Liver (tissue), 9 donors: ENCODE data around the gene ADCY10. TPM values are rescaled to one million over a fixed set of nuclear protein-coding genes. Genes with fewer than 3 reads are reported as not detected.
A peak's percentile ranks its signal among the peaks of the same experiment; 100 is the strongest.

ENCODE experiments used
- DNase-seq: peaks from one replicate; pipeline ENCODE4 v3.0.0-alpha.2; 2017; ENCODE audit warnings: low spot score
- H3K27ac ChIP-seq, 2 donors: one replicate each; pipeline ENCODE4 v1.7.0; 2013; ENCODE audit warnings: inconsistent platforms in 2 of 2, low read length in 2 of 2, control low read depth in 1 of 2, low read depth in 1 of 2, mild to moderate bottlenecking in 1 of 2
- H3K27me3 ChIP-seq, 4 donors: one replicate each; pipeline versions ENCODE4 v1.6.1 to v1.7.0; 2013; ENCODE audit warnings: low read length in 3 of 4, inconsistent platforms in 1 of 4, mild to moderate bottlenecking in 1 of 4, moderate library complexity in 1 of 4; ENCODE audit not compliant: control insufficient read depth in 4 of 4, insufficient read depth in 4 of 4
- H3K36me3 ChIP-seq, 4 donors: one replicate each; pipeline versions ENCODE4 v1.6.1 to v1.7.0; 2013; ENCODE audit warnings: low read length in 3 of 4, mild to moderate bottlenecking in 3 of 4, low read depth in 1 of 4, moderate library complexity in 1 of 4; ENCODE audit not compliant: control insufficient read depth in 4 of 4, insufficient read depth in 3 of 4
- H3K4me1 ChIP-seq, 4 donors: one replicate each; pipeline versions ENCODE4 v1.6.1 to v1.7.0; 2013; ENCODE audit warnings: low read length in 3 of 4, mild to moderate bottlenecking in 3 of 4, moderate library complexity in 1 of 4; ENCODE audit not compliant: control insufficient read depth in 4 of 4, insufficient read depth in 4 of 4
- H3K4me3 ChIP-seq, 3 donors: one replicate each; pipeline versions ENCODE4 v1.6.1 to v1.7.0; 2013; ENCODE audit warnings: low read length in 3 of 3, control low read depth in 1 of 3, low read depth in 1 of 3, mild to moderate bottlenecking in 1 of 3
- H3K9ac ChIP-seq, 2 donors: one replicate each; pipeline ENCODE4 v1.7.0; 2013; ENCODE audit warnings: low read length in 2 of 2, mild to moderate bottlenecking in 2 of 2, moderate library complexity in 2 of 2, control low read depth in 1 of 2, low read depth in 1 of 2
- H3K9me3 ChIP-seq, 4 donors: one replicate each; pipeline versions ENCODE4 v1.6.1 to v1.7.0; 2013; ENCODE audit warnings: low read length in 3 of 4; ENCODE audit not compliant: control insufficient read depth in 4 of 4
- EGR1 ChIP-seq, 2 donors: IDR thresholded peaks; 2 replicates each; pipeline ENCODE4 v1.6.1; 2016 to 2018; ENCODE audit warnings: antibody characterized with exemption in 2 of 2, low read depth in 2 of 2
- FOXA1 ChIP-seq: IDR thresholded peaks from 2 replicates; pipeline ENCODE4 v1.6.1; 2016; ENCODE audit warnings: antibody characterized with exemption
- FOXA2 ChIP-seq: IDR thresholded peaks from 2 replicates; pipeline ENCODE4 v1.6.1; 2016; ENCODE audit warnings: antibody characterized with exemption
- GABPA ChIP-seq, 2 donors: IDR thresholded peaks in 1 of 2; conservative IDR thresholded peaks in 1 of 2; 2 replicates each; pipeline ENCODE4 v1.6.1; 2016; ENCODE audit warnings: antibody characterized with exemption in 2 of 2, mild to moderate bottlenecking in 1 of 2, moderate library complexity in 1 of 2
- HNF4A ChIP-seq, 2 donors: conservative IDR thresholded peaks; 2 replicates each; pipeline ENCODE4 v1.6.1; 2016; ENCODE audit warnings: antibody characterized with exemption in 2 of 2, mild to moderate bottlenecking in 2 of 2
- HNF4G ChIP-seq: IDR thresholded peaks from 2 replicates; pipeline ENCODE4 v1.6.1; 2016; ENCODE audit warnings: antibody characterized with exemption
- JUND ChIP-seq, 2 donors: IDR thresholded peaks; 2 replicates each; pipeline ENCODE4 v1.6.1; 2016; ENCODE audit warnings: antibody characterized with exemption in 2 of 2
- NR2F2 ChIP-seq: IDR thresholded peaks from 2 replicates; pipeline ENCODE4 v1.6.1; 2016; ENCODE audit warnings: antibody characterized with exemption
- RAD21 ChIP-seq, 2 donors: IDR thresholded peaks; 2 replicates each; pipeline ENCODE4 v1.6.1; 2016; ENCODE audit warnings: antibody characterized with exemption in 2 of 2, mild to moderate bottlenecking in 2 of 2
- REST ChIP-seq: IDR thresholded peaks from 2 replicates; pipeline ENCODE4 v1.6.1; 2016; ENCODE audit warnings: antibody characterized with exemption, mild to moderate bottlenecking
- RXRA ChIP-seq, 2 donors: IDR thresholded peaks; 2 replicates each; pipeline ENCODE4 v1.6.1; 2017 to 2018; ENCODE audit warnings: antibody characterized with exemption in 2 of 2, mild to moderate bottlenecking in 1 of 2
- SP1 ChIP-seq: IDR thresholded peaks from 2 replicates; pipeline ENCODE4 v1.6.1; 2018; ENCODE audit warnings: antibody characterized with exemption, mild to moderate bottlenecking
- TAF1 ChIP-seq: conservative IDR thresholded peaks from 2 replicates; pipeline ENCODE4 v1.6.1; 2016; ENCODE audit warnings: antibody characterized with exemption, mild to moderate bottlenecking
- YY1 ChIP-seq: IDR thresholded peaks from 2 replicates; pipeline ENCODE4 v1.6.1; 2016; ENCODE audit warnings: antibody characterized with exemption, mild to moderate bottlenecking
- ZBTB33 ChIP-seq: IDR thresholded peaks from 2 replicates; pipeline ENCODE4 v1.6.1; 2016; ENCODE audit warnings: antibody characterized with exemption
- WGBS: extraction: QIAGEN DNeasy Blood & Tissue Kit; methylation state at CpG from one replicate; pipeline ENCODE4 v1.1.7; 2013; 5-methylcytosine and 5-hydroxymethylcytosine counted together
- polyA plus RNA-seq, 2 donors: library from polyadenylated mRNA; stranded (reverse) in 1 of 2; unstranded in 1 of 2; fragments of 200-250 nt in 1 of 2; fragments of >200 nt in 1 of 2; fragmentation: Nextera tagmentation in 1 of 2; extraction: Ambion mirVana in 1 of 2; gene quantifications; one replicate each; pipeline versions ENCODE4 v1.2.1 to v1.2.3, GENCODE V29; 2013 to 2015
- total RNA-seq, 2 donors: library from RNA; depleted of rRNA; stranded (reverse); fragments of >200 nt; gene quantifications; one replicate each; pipeline ENCODE4 v1.2.3, GENCODE V29; 2014
- TF ChIP-seq, protein P1 (sequence below): IDR thresholded peaks from 2 replicates; pipeline ENCODE4 v1.6.1; 2016; ENCODE audit warnings: antibody characterized with exemption
- TF ChIP-seq, protein P2 (sequence below): fragments of 150-350 bp; IDR thresholded peaks from 2 replicates; pipeline ENCODE4 v1.5.1; 2017; ENCODE audit warnings: improper control_type of control experiment, low read depth, low read length; ENCODE audit not compliant: missing input control
- donor health status: healthy.
- donor health status: healthy.
- donor health status: healthy.
- donor health status: healthy.
- donor health status: healthy.

ADCY10 gene
- total and polyA plus RNA-seq, 4 donors, result 0.89 to 4.7 (median 2.3) TPM

DNA sequence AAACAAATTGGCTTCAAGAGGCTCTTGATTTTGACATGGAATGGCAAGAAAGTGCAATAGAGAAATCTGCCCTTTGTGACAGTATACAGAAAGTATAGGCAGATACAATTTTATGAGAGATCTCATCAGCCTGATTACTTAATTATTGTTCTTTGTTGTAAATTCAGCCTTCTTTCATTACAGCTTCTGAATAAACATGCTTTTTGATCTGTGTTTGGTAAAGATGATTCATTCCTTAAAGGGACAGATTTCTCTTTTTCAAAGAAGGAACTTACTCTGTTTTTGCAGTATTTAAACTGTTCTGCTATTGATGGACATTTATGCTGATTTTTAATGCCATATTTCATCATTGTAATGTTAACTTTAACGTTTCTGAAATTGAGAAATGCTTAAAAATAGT, 36.6 kb upstream of the ADCY10 start:
- Histone ChIP-seq H3K4me3 (no peak overlapping the region), H3K9ac (no peak overlapping the region), H3K27ac (peak overlapping the region in 1 of 2 donors; percentile 1), H3K27me3 (no peaks in the 10 kb centered on the region), H3K9me3 (no peaks in the 10 kb centered on the region), H3K4me1 (peaks cover 6 to 33% (median 15%) of the 10 kb centered on the region in 4 donors), H3K36me3 (peaks cover 7 to 27% (median 9%) of the 10 kb centered on the region in 4 donors)
- DNase-seq, result no peak
- TF ChIP-seq JUND (IDR thresholded peaks at IDR 0.05) (peak in 1 of 2 donors; percentile 55), YY1 (no peak), ZBTB33 (no peak), SP1 (no peak), RAD21 (IDR thresholded peaks at IDR 0.05) (no peak), FOXA2 (peak; percentile 44)
- TF ChIP-seq, protein P1, sequence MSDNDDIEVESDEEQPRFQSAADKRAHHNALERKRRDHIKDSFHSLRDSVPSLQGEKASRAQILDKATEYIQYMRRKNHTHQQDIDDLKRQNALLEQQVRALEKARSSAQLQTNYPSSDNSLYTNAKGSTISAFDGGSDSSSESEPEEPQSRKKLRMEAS, result peak; percentile 16
- WGBS, result 32% methylated on average over 1 of the region's 1 CpG

DNA sequence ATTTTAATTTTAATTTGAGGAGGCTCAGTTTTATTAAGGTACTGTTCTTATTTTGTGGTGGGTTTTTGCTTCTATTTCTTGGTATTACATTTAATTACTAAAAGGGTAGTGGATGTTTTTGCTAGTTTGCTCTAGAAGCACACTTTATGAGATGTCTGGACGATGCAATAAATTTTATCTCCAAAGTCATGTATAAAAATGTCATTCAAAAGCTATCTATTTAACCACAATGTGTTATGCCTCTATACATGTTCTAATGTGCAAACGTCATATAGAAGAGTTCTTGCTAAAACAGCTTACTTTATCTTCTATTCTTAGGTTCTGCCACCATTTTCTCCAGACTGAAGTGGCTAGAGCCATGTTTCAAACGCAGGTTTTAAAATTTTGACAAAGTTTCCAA, 35.9 kb upstream of the ADCY10 start:
- no peak overlapping the region for H3K27ac ChIP-seq
- no peak overlapping the region for H3K4me3 ChIP-seq
- DNase-seq, result no peak
- 90% methylated on average over 3 of the region's 3 CpGs for WGBS
- no peak overlapping the region for H3K9ac ChIP-seq
- no peaks in the 10 kb centered on the region for H3K9me3 ChIP-seq
- no peaks in the 10 kb centered on the region for H3K27me3 ChIP-seq
- peaks cover 6 to 19% (median 7%) of the 10 kb centered on the region in 4 donors for H3K36me3 ChIP-seq
- H3K4me1 ChIP-seq, result peaks cover 6 to 33% (median 15%) of the 10 kb centered on the region in 4 donors
- no peak for TF ChIP-seq FOXA2
- no peak for TF ChIP-seq NR2F2
- no peak for TF ChIP-seq TAF1
- TF ChIP-seq SP1, result no peak
- no peak for TF ChIP-seq RXRA (IDR thresholded peaks at IDR 0.05)
- no peak for TF ChIP-seq JUND (IDR thresholded peaks at IDR 0.05)
- TF ChIP-seq RAD21 (IDR thresholded peaks at IDR 0.05), result no peak
- no peak for TF ChIP-seq GABPA (IDR thresholded peaks at IDR 0.05 in 1 of 2, conservative IDR thresholded peaks at IDR 0.05 in 1 of 2)
- TF ChIP-seq, protein P1, result no peak
- no peak for TF ChIP-seq HNF4G
- TF ChIP-seq ZBTB33, result no peak
- no peak for TF ChIP-seq EGR1 (IDR thresholded peaks at IDR 0.05; ENCODE audit: low read depth in 2 of 2)
- TF ChIP-seq, protein P2, sequence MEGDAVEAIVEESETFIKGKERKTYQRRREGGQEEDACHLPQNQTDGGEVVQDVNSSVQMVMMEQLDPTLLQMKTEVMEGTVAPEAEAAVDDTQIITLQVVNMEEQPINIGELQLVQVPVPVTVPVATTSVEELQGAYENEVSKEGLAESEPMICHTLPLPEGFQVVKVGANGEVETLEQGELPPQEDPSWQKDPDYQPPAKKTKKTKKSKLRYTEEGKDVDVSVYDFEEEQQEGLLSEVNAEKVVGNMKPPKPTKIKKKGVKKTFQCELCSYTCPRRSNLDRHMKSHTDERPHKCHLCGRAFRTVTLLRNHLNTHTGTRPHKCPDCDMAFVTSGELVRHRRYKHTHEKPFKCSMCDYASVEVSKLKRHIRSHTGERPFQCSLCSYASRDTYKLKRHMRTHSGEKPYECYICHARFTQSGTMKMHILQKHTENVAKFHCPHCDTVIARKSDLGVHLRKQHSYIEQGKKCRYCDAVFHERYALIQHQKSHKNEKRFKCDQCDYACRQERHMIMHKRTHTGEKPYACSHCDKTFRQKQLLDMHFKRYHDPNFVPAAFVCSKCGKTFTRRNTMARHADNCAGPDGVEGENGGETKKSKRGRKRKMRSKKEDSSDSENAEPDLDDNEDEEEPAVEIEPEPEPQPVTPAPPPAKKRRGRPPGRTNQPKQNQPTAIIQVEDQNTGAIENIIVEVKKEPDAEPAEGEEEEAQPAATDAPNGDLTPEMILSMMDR, result no peak
- no peak for TF ChIP-seq REST
- TF ChIP-seq YY1, result no peak
- TF ChIP-seq FOXA1, result no peak
- TF ChIP-seq HNF4A (conservative IDR thresholded peaks at IDR 0.05), result no peak
